Fibroblast of skin of right quadriceps (primary cell): Measurements from ENCODE around the gene KIF16B.

ENCODE experiments used
- DNase-seq: peaks from one replicate; pipeline ENCODE4 v3.0.0-alpha.2; 2013

Gene KIF16B

GRCh38 chr20:16518784-16519084 lies 54.5 kb downstream of the KIF16B start:
- DNase-seq, result no peak

GRCh38 chr20:16517946-16518783 lies 55.1 kb downstream of the KIF16B start:
- DNase-seq, result peak; percentile 17

- DNase-seq, result no peak
Observed at GRCh38 chr20:16516794-16517193, 56.5 kb downstream of the KIF16B start.

GRCh38 chr20:16515046-16515445 lies 58.2 kb downstream of the KIF16B start:
- no peak for DNase-seq

- DNase-seq, result no peak
Observed at GRCh38 chr20:16514140-16514539, 59.1 kb downstream of the KIF16B start.

GRCh38 chr20:16505894-16506293 lies 67.4 kb downstream of the KIF16B start:
- DNase-seq, result no peak

- peak; percentile 84 for DNase-seq
Observed at GRCh38 chr20:16501301-16501700, 71.9 kb downstream of the KIF16B start.

GRCh38 chr20:16500197-16500596 lies 73.1 kb downstream of the KIF16B start:
- DNase-seq, result no peak

GRCh38 chr20:16498526-16499253 lies 74.6 kb downstream of the KIF16B start:
- DNase-seq, result peak; percentile 66

- DNase-seq, result no peak
Observed at GRCh38 chr20:16497896-16498295, 75.4 kb downstream of the KIF16B start.

- DNase-seq, result no peak
Observed at GRCh38 chr20:16493486-16493885, 79.8 kb downstream of the KIF16B start.

- no peak for DNase-seq
Observed at GRCh38 chr20:16491294-16491905, 81.8 kb downstream of the KIF16B start.

GRCh38 chr20:16490696-16491095 lies 82.6 kb downstream of the KIF16B start:
- no peak for DNase-seq

- DNase-seq, result no peak
Observed at GRCh38 chr20:16488616-16489015, 84.6 kb downstream of the KIF16B start.

GRCh38 chr20:16488086-16488485 lies 85.2 kb downstream of the KIF16B start:
- DNase-seq, result no peak

GRCh38 chr20:16486532-16486931 lies 86.7 kb downstream of the KIF16B start:
- DNase-seq, result no peak

GRCh38 chr20:16485401-16485800 lies 87.8 kb downstream of the KIF16B start:
- peak; percentile 62 for DNase-seq

GRCh38 chr20:16483024-16483423 lies 90.2 kb downstream of the KIF16B start:
- DNase-seq, result no peak

- DNase-seq, result no peak
Observed at GRCh38 chr20:16481977-16482376, 91.3 kb downstream of the KIF16B start.

GRCh38 chr20:16479666-16480065 lies 93.6 kb downstream of the KIF16B start:
- DNase-seq, result no peak

GRCh38 chr20:16477632-16478031 lies 95.6 kb downstream of the KIF16B start:
- DNase-seq, result no peak

GRCh38 chr20:16476032-16476431 lies 97.2 kb downstream of the KIF16B start:
- peak; percentile 50 for DNase-seq

- DNase-seq, result peak; percentile 16
Observed at GRCh38 chr20:16475225-16475624, 98.0 kb downstream of the KIF16B start.

- DNase-seq, result no peak
Observed at GRCh38 chr20:16474363-16474762, 98.9 kb downstream of the KIF16B start.
